GM19240 (cell line): ENCODE measurements around the gene CAMK2D.

Experiments
- DNase-seq: peaks from one replicate; pipeline ENCODE4 v3.0.0; 2011; ENCODE audit warnings: low spot score; ENCODE audit not compliant: insufficient read length

CAMK2D gene

GRCh38 chr4:113572620-113573019, 188.9 kb downstream of the CAMK2D start:
- no peak for DNase-seq

GRCh38 chr4:113566015-113566795, 195.3 kb downstream of the CAMK2D start:
- DNase-seq = no peak

- DNase-seq = no peak
Observed at GRCh38 chr4:113565702-113566012, 195.9 kb downstream of the CAMK2D start.

GRCh38 chr4:113564493-113564892, 197.0 kb downstream of the CAMK2D start:
- DNase-seq = no peak

- DNase-seq = no peak
Observed at GRCh38 chr4:113563691-113564378, 197.7 kb downstream of the CAMK2D start.

- DNase-seq = no peak
Observed at GRCh38 chr4:113561758-113562157, 199.8 kb downstream of the CAMK2D start.

GRCh38 chr4:113561092-113561491, 200.4 kb downstream of the CAMK2D start:
- DNase-seq = no peak

- DNase-seq = no peak
Observed at GRCh38 chr4:113560579-113560978, 201.0 kb downstream of the CAMK2D start.

GRCh38 chr4:113559947-113560346, 201.6 kb downstream of the CAMK2D start:
- no peak for DNase-seq

GRCh38 chr4:113556382-113557134, 205.0 kb downstream of the CAMK2D start:
- DNase-seq = no peak

- DNase-seq = no peak
Observed at GRCh38 chr4:113555868-113556267, 205.7 kb downstream of the CAMK2D start.

GRCh38 chr4:113553082-113553481, 208.5 kb downstream of the CAMK2D start:
- DNase-seq = no peak

- no peak for DNase-seq
Observed at GRCh38 chr4:113550510-113550909, 211.0 kb downstream of the CAMK2D start.

GRCh38 chr4:113548303-113548702, 213.2 kb downstream of the CAMK2D start:
- DNase-seq = no peak

- DNase-seq = peak; percentile 64
Observed at GRCh38 chr4:113547487-113548042, 214.0 kb downstream of the CAMK2D start.

GRCh38 chr4:113541933-113542332, 219.6 kb downstream of the CAMK2D start:
- no peak for DNase-seq

GRCh38 chr4:113540859-113541258, 220.7 kb downstream of the CAMK2D start:
- DNase-seq = no peak

- DNase-seq = no peak
Observed at GRCh38 chr4:113539408-113539807, 222.1 kb downstream of the CAMK2D start.

GRCh38 chr4:113537628-113538027, 223.9 kb downstream of the CAMK2D start:
- no peak for DNase-seq

- DNase-seq = no peak
Observed at GRCh38 chr4:113537203-113537602, 224.3 kb downstream of the CAMK2D start.

- no peak for DNase-seq
Observed at GRCh38 chr4:113534711-113535110, 226.8 kb downstream of the CAMK2D start.

GRCh38 chr4:113531572-113531971, 230.0 kb downstream of the CAMK2D start:
- no peak for DNase-seq
